ENCODE measurements around the gene SLC44A2.

- TF ChIP-seq CHD2 (IDR thresholded peaks at IDR 0.05; ENCODE audit: borderline replicate concordance, low read depth, low read length) (no peak), POLR2AphosphoS5 (IDR thresholded peaks at IDR 0.05; ENCODE audit: low read length) (no peak), POLR2A (IDR thresholded peaks at IDR 0.05; ENCODE audit: low read depth, low read length) (peak; percentile 17; the same call in 1 of the 2 replicates), NR2C2 (IDR thresholded peaks at IDR 0.05; ENCODE audit: borderline replicate concordance, control insufficient read depth, insufficient read length, low read depth) (no peak), CTCF (IDR thresholded peaks at IDR 0.05 in 2 of 3, conservative IDR thresholded peaks at IDR 0.05 in 1 of 3; ENCODE audit: control insufficient read depth in 2 of 3, extremely low read depth in 1 of 3, insufficient read depth in 1 of 3, low read depth in 3 of 3, low read length in 3 of 3) (no peak), EP300 (IDR thresholded peaks at IDR 0.05; ENCODE audit: borderline replicate concordance in 1 of 2, control insufficient read depth in 1 of 2, low read depth in 2 of 2, low read length in 2 of 2) (no peak), SIN3A (IDR thresholded peaks at IDR 0.05; ENCODE audit: low read depth, low read length) (no peak), SREBF2 (IDR thresholded peaks at IDR 0.05; ENCODE audit: low read length) (no peak), RCOR1 (conservative IDR thresholded peaks at IDR 0.05; ENCODE audit: low read depth, low read length) (no peak), ZNF24 (IDR thresholded peaks at IDR 0.05) (no peak), EZH2 (IDR thresholded peaks at IDR 0.05; ENCODE audit: borderline replicate concordance, control insufficient read depth, low read depth, low read length) (no peak), CEBPZ (IDR thresholded peaks at IDR 0.05; ENCODE audit: low read depth, low read length) (no peak), ZBTB33 (IDR thresholded peaks at IDR 0.05) (no peak)
These were observed 18.0 kb downstream of the SLC44A2 start for GRCh38 chr19:10643172-10643967.
